H1 (cell line): ENCODE results near the gene STX8.

Experiments
- BRCA1 ChIP-seq: IDR thresholded peaks from 2 replicates; pipeline ENCODE4 v1.6.1; 2012; ENCODE audit warnings: low read depth, low read length, improper control_type of control experiment
- CREB1 ChIP-seq: IDR thresholded peaks from 2 replicates; pipeline ENCODE4 v1.6.1; 2012; ENCODE audit warnings: inconsistent platforms
- NRF1 ChIP-seq: IDR thresholded peaks from 2 replicates; pipeline ENCODE4 v1.6.1; 2011; ENCODE audit warnings: mild to moderate bottlenecking, low read depth, low read length, improper control_type of control experiment
- POLR2AphosphoS5 ChIP-seq: IDR thresholded peaks from 2 replicates; pipeline ENCODE4 v1.6.1; 2011; ENCODE audit warnings: low read depth, low read length
- SUZ12 ChIP-seq: fragments of 200-600 bp; sonication (generic); IDR thresholded peaks from 2 replicates; pipeline ENCODE4 v1.6.1; 2012; ENCODE audit warnings: mild to moderate bottlenecking, inconsistent platforms, low read length, moderate library complexity, mixed read lengths
- TAF1 ChIP-seq: IDR thresholded peaks from 2 replicates; pipeline ENCODE4 v1.6.1; 2011; ENCODE audit warnings: mild to moderate bottlenecking, low read depth, low read length
- TF ChIP-seq, protein P1 (sequence below): IDR thresholded peaks from 2 replicates; pipeline ENCODE4 v1.6.1; 2012; ENCODE audit warnings: low read length, inconsistent platforms

DNA sequence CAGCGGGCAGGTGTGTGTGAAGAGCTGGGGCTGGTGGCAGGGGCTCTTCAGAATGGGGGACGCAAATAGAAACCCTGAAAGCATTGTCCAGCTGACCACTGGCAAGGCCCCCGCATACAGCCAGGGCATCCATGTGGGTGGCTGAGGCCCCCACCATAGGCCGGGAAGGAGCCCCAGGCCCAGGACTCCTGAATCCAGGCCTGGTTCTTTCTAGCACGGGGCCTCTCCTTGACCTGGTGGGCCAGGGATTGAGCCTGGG lies 353.8 kb downstream of the STX8 start:
- TF ChIP-seq SUZ12 (no peak), POLR2AphosphoS5 (no peak), NRF1 (no peak), TAF1 (no peak), BRCA1 (no peak), CREB1 (no peak)
- TF ChIP-seq, protein P1, sequence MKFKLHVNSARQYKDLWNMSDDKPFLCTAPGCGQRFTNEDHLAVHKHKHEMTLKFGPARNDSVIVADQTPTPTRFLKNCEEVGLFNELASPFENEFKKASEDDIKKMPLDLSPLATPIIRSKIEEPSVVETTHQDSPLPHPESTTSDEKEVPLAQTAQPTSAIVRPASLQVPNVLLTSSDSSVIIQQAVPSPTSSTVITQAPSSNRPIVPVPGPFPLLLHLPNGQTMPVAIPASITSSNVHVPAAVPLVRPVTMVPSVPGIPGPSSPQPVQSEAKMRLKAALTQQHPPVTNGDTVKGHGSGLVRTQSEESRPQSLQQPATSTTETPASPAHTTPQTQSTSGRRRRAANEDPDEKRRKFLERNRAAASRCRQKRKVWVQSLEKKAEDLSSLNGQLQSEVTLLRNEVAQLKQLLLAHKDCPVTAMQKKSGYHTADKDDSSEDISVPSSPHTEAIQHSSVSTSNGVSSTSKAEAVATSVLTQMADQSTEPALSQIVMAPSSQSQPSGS: no peak
